NB4 (cell line): ENCODE results near the gene TMEM201.

Experiments
- MYC ChIP-seq: IDR thresholded peaks from 2 replicates; pipeline ENCODE4 v1.6.1; 2011; ENCODE audit warnings: low read depth, low read length
- POLR2A ChIP-seq: IDR thresholded peaks from 2 replicates; pipeline ENCODE4 v1.6.1; 2011; ENCODE audit warnings: mild to moderate bottlenecking; ENCODE audit not compliant: insufficient read length; ENCODE audit errors: extremely low read depth
- TF ChIP-seq, protein P1 (sequence below): IDR thresholded peaks from one replicate; pipeline ENCODE4 v1.5.1; 2012; ENCODE audit warnings: low read depth, low read length
- TF ChIP-seq, protein P2 (sequence below): IDR thresholded peaks from 2 replicates; pipeline ENCODE4 v1.6.1; 2011; ENCODE audit warnings: low read depth, low read length

DNA sequence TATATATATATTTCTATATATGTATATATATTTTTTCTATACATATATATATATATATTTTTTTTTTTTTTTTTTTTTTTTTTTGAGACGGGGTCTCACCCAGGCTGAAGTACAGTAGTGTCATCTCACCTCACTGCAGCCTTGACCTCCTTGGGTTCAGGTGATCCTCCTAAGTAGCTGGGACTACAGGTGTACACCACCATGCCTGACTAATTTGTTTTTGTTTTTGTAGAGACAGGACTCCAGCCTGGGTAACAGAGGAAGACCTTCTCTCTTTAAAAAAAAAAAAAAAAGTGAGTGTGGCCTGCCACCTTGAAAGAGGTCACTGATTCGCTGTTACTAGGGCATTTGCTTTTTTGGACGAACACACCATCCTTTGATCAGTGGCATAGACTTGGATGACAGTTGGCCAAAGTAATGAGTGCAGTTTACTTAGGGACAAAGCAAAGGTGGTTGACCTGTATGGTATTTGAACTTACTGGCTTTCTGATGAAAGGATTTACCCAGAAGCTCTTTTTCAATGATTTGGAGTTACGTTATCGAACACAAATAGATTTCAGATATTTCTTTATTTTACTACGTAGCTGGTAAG is 38.7 kb upstream of the TMEM201 start:
- TF ChIP-seq POLR2A (no peak), MYC (no peak)
- TF ChIP-seq, protein P1, sequence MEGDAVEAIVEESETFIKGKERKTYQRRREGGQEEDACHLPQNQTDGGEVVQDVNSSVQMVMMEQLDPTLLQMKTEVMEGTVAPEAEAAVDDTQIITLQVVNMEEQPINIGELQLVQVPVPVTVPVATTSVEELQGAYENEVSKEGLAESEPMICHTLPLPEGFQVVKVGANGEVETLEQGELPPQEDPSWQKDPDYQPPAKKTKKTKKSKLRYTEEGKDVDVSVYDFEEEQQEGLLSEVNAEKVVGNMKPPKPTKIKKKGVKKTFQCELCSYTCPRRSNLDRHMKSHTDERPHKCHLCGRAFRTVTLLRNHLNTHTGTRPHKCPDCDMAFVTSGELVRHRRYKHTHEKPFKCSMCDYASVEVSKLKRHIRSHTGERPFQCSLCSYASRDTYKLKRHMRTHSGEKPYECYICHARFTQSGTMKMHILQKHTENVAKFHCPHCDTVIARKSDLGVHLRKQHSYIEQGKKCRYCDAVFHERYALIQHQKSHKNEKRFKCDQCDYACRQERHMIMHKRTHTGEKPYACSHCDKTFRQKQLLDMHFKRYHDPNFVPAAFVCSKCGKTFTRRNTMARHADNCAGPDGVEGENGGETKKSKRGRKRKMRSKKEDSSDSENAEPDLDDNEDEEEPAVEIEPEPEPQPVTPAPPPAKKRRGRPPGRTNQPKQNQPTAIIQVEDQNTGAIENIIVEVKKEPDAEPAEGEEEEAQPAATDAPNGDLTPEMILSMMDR: no peak
- TF ChIP-seq, protein P2, sequence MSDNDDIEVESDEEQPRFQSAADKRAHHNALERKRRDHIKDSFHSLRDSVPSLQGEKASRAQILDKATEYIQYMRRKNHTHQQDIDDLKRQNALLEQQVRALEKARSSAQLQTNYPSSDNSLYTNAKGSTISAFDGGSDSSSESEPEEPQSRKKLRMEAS: no peak
